ENCODE measurements around the gene GIMAP4.
"Not testable (repeated sequence)": the region's sequence is repeated elsewhere in the genome, so short reads cannot be mapped to it uniquely, and the experiment has no call there.

GIMAP4 gene

DNA sequence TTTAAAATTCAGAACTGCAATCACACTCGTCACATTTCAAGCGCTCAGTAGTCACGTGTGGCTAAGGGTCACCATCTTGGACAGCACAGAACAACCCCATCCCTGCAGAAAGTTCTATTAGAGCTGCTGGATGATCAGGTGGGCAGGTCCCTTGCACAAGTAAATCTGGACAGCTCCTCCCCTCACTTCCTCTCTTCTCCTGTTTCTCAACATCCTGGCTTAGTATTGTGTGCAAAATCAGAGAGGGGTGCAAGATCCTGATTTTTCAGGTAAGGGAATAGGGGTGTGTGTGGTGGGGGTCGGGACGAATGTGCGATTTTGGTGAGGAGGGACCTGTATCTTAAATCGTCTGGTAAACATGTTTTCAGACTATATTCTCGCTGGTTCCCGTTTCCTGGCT lies at the start of gene GIMAP4:
Gene GIMAP4 (plus strand): TSS at position 222 of the 400 bp plus-strand sequence. CDS start 2,512 bp downstream, outside the sequence.
- no peak for DNase-seq

DNA sequence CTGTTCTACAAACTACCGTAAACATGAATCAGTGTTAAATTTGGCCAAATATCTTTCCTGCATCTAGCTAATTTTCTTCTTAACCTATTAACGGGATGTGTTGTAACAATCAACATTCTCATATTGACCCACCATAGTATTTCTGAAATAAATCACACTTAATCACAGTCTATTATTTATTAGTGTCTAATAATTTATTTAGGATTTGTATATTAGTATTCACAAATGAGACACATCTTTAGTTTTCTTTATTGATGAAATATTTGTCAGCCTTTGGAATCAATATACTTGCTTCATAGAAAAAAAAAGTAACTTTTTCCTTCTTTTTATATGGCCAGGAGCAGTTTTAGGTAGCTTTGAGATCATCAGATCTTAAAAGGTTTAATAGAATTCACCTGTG lies 47.9 kb upstream of the GIMAP4 start:
- no peak for DNase-seq

DNA sequence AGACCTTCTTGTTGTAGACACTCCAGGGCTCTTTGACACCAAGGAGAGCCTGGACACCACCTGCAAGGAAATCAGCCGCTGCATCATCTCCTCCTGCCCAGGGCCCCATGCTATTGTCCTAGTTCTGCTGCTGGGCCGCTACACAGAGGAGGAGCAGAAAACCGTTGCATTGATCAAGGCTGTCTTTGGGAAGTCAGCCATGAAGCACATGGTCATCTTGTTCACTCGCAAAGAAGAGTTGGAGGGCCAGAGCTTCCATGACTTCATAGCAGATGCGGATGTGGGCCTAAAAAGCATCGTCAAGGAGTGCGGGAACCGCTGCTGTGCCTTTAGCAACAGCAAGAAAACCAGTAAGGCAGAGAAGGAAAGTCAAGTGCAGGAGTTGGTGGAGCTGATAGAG lies 47.0 kb upstream of the GIMAP4 start:
- no peak for DNase-seq

DNA sequence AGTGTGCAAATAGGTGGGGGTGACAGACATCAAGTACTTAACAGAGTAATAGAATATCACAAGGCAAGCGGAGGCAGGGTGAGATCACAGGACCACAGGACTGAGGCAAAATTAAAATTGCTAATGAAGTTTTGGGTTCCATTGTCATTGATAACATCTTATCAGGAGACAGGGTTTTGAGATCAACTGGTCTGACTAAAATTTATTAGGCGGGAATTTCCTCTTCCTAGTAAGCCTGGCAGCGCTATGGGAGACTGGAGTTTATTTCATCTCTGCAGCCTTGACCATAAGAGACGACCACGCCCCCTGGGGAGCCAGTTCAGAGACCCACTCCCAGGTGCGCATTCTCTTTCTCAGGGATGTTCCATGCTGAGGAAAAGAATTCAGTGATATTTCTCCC lies 44.3 kb upstream of the GIMAP4 start:
- DNase-seq: not testable (repeated sequence)

DNA sequence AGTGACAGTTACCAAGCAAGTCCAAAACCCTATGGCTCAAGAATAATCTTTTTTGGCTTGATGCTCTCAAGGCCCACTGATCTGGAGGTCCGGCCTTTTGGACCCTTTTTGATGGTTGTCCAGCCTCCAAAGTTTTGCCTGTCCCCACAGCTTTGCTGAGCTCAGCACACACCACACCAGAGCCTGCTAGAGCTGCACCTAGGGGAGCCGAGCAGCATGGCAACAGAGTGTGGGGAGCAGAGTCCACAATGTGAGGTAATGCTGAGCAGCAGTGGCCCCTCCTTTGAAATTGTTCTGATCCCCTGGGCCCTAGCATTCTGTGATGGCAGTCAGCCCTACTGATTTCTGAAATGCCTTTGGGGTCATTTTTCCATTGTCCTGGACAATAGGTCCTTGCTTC lies 43.2 kb upstream of the GIMAP4 start:
- DNase-seq: no peak

DNA sequence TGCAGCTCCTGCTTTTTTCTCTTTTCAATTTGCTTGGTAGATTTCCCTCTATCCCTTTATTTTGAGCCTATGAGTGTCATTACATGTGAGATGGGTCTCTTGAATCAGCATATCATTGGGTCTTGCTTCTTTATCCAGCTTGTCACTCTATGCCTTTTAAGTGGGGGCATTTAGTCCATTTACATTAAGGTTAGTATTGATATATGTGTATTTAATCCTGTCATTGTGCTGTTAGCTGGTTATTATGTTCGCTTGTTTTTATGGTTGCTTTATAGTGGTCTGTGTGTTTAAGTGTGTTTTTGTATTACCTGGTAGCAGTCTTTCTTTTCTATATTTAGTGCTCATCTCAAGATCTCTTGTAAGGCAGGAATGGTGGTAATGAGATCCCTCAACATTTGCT lies 35.5 kb upstream of the GIMAP4 start:
- DNase-seq: no peak

DNA sequence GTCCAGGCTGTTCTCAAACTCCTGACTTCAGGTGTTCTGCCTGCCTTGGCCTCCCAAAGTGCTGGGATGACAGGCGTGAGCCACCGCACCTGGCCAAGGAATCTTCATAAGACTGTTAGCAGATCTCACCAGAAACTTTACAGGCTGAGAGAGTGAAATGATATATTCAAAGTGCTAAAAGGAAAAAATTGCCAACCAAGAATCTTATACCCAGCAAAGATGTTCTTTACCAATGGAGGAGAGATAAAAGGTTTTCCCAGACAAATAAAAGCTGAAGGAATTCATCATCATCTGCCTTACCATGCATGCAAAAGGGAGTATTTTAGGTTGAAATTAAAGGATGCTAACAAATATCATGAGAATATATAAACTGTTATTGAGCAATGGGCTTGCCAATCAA lies 28.9 kb upstream of the GIMAP4 start:
- DNase-seq: no peak

DNA sequence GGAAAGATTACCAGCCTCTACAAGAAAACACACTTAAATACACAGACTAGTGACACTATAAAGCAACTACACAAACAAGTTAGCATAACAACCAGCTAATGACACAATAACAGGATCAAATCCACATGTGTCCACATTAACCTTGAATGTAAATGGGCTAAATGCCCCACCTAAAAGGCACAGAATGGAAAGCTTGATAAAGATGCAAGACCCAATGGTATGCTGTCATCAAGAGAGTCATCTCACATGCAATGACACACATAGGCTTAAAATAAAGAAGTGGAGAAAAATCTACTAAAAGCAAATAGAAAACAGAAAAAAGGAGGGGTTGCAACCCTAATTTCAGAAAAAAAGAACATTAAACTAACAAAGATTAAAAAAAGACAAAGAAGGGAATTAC lies 14.0 kb upstream of the GIMAP4 start:
- DNase-seq: no peak

DNA sequence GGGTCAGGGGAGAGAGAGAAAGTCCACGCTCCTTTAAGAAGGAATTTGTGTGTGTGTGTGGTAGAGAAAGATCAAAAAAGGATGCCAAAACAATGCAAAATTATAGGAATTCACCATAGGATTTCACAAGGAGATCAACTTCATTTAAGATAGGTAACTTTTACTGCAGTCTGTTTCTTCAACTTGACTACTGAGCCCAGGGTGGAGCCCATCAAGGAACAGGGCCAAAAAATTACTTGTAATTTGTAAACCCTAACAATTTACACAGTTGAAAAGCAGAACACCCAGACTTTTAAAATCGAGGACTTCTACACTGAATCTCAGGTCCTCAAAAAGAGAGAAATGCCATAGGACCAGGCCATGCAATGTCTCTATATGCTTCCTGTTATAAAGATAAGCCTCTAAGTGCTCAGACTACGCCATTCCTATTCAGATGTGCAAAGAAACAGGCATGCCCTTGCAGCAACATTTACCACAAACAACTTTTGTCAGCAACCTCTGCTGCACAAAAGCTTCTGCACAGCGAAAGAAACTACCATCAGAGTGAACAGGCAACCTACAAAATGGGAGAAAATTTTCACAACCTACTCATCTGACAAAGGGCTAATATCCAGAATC lies 10.6 kb upstream of the GIMAP4 start:
- no peak for DNase-seq

DNA sequence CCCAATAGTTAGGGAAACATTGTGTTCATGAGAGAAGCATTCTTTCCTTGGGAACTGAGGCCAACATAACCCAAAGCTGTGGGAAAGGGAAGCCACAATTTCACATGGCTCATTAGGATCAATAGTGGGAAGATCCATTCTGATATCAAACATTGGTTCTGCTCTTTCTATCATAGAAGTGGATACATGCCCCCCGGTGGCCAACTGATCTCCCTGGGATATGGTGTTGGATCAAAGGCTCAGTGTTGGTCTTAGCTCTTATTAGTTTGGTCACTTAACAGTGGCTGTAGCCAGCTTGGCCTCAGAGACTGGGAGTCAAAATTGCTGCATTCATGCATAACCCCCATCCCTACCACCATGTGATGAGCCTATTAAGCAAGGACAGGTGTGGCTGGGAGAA lies 6.7 kb upstream of the GIMAP4 start:
- no peak for DNase-seq

DNA sequence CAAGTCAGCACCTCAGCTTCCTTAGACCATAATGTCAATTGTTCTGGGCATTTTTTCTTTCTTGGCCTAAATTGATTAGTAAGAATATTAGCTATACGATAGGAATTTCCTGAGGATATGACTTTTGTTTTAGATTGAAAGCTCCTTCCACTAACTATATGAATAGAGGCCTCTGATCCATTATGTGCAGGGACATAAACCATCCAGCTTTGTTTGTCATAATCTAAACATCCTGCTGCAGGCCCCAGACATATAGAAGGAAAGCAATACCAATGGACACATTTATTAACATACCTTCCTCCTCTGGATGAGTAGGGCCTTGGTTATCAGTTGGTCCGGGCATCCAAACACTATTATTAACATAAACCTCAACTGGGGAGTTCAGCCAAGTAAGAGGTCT lies 4.3 kb upstream of the GIMAP4 start:
- DNase-seq: no peak

DNA sequence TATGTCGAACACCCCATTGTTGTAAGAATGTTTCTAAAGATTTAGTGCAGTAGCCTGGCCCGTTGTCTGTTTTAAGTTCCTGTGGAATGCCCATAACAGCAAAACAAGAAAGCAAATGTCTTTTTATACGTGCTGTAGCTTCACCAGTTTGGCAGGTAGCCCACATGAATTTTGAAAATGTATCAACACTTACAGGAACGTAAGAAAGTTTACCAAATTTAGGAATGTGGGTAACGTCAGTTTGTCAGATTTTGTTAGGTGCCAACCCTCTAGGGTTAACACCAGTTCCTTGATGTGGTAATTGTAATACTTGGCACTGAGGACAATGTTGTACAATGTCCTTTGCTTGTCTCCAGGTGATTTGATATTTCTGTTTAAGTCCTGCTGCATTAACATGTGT lies 3.2 kb upstream of the GIMAP4 start:
- no peak for DNase-seq

DNA sequence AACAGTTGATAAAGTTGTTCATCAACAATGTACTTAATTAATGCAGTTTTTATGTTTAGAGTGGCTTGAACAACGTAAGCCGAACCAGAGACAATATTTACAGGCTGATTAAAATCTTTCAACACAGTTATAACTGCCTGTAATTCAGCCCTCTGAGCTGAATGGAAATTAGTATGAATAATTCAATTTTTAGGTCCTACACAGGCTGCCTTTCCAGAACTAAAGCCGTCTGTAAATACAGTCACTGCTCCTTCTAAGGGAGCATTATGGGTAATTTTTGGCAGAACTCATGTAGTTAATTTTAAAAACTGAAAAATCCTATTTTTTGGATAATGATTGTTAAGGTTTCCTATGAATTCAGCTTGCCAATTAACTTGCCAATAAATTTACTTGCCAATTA lies 2.6 kb upstream of the GIMAP4 start:
- DNase-seq: no peak

DNA sequence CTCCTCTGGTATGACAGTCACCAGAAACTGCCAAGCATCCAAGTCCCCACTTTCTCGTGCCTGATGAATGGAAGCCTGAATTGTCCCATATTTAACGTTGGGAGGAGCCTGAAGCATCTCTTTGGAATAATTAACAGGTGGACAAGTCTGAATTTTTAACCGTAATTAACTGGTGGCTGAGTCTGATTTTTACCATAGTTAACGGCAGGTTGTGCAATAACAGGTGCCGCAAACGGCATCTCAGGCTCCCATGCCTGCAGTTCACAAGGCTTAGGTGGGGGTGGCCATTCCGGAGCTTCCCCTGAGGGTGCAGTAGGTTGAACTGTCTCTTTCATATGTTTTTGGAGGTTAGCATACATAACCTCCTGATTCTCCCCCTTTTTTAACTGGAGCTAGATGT lies 2.0 kb upstream of the GIMAP4 start:
- DNase-seq: no peak

DNA sequence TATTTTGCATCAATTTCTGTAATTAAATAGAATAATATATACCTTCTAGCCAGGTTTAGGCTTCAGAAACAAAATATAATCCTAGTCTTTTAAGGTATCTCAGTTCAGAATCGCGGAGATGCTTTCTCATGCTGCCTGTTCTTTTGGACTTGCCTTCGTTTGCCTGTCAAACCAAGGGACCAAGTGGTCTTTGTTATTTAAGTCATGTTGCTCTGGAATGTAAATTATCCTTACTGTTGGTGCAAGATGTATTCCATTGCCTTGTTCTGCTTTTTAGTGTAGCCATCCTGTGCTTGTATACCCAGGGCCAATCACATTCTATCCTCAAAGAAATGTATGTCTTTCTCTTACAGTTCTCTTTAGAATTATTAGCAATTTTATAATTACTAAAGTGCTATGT lies 1.1 kb upstream of the GIMAP4 start:
- DNase-seq: no peak

DNA sequence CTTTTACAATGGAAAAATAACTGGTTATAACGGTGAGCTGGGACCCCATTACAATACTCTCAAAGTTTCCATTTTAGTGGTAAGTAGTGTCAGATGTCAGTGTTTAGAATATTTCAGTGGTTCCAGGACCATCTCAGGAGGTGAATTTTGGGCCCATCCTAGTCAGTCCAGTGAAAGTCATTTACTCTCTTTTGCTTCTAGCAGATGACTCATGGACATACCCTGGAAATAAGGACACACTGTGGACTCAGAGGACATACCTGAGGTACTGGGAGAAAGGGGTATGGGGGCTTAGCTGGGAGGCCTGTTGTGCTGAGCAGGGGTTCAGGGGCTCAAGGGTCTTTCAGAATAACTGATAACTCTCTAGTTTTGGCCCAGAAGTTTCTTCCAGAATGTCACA lies 618 bp upstream of the GIMAP4 start:
- DNase-seq: no peak

DNA sequence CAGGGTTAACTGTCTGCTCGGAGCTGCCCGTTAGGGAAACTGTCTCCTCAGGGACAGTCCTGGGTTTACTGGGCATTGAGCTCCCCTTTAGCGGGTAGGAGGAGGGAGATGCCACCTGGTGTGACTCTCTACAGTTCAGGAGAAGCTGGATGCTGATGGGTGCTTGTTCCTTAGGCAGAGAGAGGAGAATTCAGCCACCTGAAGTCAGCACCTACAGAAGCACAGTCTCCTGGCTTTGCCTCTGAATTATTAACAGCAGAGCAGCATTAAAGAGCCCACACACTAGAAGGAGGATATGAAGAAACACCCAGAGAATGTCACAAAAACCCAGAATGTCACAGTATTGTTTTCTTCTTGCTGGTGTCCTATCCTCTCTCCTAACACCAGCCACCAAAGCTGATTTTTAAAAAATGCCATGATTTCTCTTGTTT lies 696 bp downstream of the GIMAP4 start:
- no peak for DNase-seq

DNA sequence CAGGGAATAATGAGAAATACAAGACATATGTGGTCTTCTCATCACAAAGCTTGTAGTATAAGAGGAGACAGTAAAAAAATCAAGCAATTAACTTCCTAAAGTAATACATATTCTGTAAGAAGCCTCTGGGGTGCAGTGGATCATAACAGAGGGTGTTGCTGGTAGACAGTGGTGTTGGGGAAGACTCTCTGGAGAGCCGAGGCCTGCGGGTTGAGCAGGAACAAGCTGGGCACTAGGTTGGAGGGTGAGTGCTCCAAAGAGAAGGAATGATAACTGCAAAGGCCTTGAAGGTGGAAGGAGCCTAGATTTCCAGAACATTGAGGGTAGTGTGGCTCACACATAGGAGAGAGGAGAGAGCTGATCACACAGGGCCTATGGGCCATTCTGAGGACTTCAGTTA lies 1.5 kb downstream of the GIMAP4 start:
- DNase-seq: no peak

DNA sequence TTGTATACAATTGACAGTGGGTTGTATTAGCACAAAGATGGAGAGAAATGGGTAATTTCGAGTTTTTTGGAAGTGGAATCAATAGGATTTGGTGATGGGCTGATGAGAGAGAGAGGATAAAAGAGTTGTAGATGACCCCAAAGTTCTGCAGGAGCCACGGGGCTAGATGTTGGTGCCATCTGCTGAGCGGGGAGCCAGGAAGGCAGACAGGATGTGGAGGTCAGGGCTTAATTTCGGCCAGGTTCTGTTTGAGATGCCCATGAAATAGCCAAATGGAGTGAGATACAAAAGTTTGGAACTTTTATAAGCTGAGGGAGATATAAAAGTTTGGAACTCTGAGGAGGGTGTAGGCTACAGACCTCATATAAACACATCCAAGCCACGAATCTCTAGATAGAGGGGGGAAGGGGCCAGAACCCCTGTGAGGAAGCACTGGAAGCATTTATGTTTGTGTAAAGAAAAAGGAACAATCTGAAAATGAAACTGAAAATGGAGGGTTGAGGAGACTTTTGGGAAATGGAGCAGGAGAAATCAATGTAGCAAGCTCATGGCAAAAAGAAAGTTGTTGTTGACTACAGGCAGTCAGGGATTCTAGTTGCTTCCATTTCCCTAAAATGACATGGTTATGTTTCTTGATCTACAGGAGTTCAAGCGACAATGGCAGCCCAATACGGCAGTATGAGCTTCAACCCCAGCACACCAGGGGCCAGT lies 2.2 kb downstream of the GIMAP4 start:
- DNase-seq: no peak

DNA sequence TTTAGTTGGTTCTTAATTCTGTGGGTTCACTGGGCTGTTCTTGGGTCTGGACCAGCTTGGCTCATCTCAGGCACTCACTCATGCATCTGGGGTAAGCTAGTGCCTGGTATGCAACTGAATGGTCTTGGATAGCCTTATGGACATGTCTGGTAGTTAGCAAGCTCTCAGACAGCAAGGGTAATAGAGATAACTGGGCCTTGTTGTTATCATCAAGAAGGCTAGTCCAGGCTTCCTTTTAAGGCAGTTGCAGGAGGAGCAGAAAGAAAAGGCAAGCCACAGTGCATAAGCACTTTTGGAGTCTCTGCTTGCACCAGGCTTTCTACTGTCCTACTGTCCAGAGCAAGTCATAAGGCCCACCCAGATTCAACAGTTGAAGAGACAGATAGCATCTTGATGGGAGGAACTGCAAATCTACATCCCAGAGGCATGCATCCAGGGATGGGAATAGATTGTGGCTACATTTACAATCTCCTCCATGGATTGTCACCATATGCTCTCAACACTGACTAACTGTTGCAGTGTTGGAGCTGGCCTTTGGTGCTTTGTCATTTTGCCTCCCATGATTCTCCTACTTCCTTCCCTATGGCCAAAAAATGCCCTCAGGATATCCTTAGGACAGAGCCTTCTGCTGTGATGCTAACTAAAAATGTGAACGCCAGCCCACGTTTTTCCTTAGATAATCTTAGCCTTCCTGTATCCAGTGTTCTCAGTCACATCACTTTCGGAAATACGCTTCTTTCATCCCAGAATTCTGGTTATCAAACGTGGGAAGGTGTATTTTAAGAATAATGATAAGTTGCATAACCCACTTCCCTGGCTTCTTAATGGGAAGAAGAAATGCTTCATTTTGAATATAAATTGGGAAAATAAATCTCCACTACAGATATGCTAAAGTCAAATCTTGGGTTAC lies 3.6 kb downstream of the GIMAP4 start:
- DNase-seq: no peak

DNA sequence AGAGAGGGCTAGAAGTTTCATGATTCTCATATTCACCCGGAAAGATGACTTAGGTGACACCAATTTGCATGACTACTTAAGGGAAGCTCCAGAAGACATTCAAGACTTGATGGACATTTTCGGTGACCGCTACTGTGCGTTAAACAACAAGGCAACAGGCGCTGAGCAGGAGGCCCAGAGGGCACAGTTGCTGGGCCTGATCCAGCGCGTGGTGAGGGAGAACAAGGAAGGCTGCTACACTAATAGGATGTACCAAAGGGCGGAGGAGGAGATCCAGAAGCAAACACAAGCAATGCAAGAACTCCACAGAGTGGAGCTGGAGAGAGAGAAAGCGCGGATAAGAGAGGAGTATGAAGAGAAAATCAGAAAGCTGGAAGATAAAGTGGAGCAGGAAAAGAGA lies 5.3 kb downstream of the GIMAP4 start:
- DNase-seq: no peak

DNA sequence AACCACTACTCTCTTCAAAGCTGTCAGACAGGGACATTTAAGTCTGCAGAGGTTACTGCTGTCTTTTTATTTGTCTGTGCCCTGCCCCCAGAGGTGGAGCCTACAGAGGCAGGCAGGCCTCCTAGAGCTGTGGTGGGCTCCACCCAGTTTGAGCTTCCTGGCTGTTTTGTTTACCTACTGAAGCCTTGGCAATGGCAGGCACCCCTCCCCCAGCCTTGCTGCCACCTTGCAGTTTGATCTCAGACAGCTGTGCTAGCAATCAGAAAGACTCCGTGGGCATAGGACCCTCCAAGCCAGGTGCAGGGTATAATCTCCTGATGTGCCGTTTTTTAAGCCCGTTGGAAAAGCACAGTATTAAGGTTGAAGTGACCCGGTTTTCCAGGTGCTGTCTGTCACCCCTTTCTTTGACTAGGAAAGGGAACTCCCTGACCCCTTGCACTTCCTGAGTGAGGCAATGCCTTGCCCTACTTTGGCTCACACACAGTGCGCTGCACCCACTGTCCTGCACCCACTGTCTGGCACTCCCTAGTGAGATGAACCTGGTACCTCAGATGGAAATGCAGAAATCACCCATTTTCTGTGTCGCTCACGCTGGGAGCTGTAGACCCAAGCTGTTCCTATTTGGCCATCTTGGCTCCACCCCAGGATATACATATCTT lies 12.9 kb downstream of the GIMAP4 start:
- not testable (repeated sequence) for DNase-seq

DNA sequence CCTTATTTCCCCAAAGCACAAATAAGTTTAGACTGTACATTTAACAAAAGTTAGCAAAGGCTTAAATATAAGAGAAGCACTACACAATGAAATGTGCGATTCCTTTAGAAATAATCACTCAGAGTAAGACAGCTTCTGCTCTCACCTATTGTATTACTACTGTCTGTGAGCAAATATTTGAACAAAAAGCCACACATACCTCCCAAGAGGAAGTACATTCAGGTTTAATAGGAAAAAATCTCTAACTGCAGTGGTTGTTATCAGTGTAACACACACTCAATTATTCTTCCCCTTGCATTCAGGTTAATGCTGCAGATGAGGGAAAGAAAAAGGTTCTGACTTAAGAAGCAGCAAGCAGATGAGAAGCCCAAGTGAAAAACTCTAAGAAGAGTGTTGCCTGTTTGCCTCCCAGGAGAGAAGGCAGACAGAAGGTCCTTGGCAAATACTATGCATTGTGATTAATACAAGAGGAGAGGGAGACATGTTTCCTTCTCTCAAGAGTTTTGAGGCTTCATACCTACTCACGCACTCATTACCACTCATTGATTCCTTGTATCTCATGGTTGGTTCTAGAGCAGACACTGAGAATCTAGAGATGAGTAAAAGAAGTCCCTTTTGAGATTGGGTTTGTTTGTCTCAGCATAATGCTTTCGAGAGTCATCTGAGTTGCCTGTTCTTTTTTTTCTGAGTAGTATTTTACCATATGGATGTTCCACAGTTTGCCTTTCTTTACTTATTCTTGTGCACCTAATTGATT lies 13.6 kb downstream of the GIMAP4 start:
- peak; percentile 1 for DNase-seq
